Panc1 (cell line): ENCODE data around the gene CACNA1I.

Source experiments
- SIN3A ChIP-seq: IDR thresholded peaks from 2 replicates; pipeline ENCODE4 v1.6.1; 2012; ENCODE audit warnings: low read depth, mild to moderate bottlenecking, low read length, moderate library complexity, borderline replicate concordance; ENCODE audit not compliant: insufficient read depth
- TF ChIP-seq, protein P1 (sequence below): fragments of 450-650 bp; IDR thresholded peaks from 2 replicates; pipeline ENCODE4 v1.5.1; 2017; ENCODE audit warnings: mild to moderate bottlenecking
- TF ChIP-seq, protein P2 (sequence below), 2 experiments: IDR thresholded peaks; 2 replicates each; pipeline ENCODE4 v1.6.1; 2011 to 2012; ENCODE audit warnings: low read depth in 2 of 2, control low read depth in 1 of 2, low read length in 1 of 2, mild to moderate bottlenecking in 1 of 2, moderate library complexity in 1 of 2; ENCODE audit not compliant: insufficient read depth in 1 of 2

DNA sequence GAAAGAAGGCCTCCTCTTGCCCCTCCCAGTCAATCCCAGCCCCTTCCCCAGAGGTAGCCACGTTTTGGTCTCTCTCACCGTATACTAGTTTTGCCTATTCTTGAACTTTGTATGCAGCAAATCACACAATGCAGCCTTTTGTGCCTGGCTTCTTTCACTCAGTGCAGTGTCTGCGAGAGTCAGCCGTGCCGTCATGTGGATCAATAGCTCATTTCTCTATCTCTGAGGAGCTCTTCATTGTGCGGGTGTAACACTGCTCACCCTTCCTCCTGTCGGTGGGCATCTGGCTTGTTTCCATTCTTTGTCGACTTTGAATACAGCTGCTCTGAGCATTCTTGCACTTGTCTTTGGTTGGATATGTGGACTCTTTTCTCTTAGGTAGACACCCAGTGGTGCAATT, 146.5 kb downstream of the CACNA1I start:
- TF ChIP-seq, protein P1, sequence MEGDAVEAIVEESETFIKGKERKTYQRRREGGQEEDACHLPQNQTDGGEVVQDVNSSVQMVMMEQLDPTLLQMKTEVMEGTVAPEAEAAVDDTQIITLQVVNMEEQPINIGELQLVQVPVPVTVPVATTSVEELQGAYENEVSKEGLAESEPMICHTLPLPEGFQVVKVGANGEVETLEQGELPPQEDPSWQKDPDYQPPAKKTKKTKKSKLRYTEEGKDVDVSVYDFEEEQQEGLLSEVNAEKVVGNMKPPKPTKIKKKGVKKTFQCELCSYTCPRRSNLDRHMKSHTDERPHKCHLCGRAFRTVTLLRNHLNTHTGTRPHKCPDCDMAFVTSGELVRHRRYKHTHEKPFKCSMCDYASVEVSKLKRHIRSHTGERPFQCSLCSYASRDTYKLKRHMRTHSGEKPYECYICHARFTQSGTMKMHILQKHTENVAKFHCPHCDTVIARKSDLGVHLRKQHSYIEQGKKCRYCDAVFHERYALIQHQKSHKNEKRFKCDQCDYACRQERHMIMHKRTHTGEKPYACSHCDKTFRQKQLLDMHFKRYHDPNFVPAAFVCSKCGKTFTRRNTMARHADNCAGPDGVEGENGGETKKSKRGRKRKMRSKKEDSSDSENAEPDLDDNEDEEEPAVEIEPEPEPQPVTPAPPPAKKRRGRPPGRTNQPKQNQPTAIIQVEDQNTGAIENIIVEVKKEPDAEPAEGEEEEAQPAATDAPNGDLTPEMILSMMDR = no peak
- TF ChIP-seq, protein P2, sequence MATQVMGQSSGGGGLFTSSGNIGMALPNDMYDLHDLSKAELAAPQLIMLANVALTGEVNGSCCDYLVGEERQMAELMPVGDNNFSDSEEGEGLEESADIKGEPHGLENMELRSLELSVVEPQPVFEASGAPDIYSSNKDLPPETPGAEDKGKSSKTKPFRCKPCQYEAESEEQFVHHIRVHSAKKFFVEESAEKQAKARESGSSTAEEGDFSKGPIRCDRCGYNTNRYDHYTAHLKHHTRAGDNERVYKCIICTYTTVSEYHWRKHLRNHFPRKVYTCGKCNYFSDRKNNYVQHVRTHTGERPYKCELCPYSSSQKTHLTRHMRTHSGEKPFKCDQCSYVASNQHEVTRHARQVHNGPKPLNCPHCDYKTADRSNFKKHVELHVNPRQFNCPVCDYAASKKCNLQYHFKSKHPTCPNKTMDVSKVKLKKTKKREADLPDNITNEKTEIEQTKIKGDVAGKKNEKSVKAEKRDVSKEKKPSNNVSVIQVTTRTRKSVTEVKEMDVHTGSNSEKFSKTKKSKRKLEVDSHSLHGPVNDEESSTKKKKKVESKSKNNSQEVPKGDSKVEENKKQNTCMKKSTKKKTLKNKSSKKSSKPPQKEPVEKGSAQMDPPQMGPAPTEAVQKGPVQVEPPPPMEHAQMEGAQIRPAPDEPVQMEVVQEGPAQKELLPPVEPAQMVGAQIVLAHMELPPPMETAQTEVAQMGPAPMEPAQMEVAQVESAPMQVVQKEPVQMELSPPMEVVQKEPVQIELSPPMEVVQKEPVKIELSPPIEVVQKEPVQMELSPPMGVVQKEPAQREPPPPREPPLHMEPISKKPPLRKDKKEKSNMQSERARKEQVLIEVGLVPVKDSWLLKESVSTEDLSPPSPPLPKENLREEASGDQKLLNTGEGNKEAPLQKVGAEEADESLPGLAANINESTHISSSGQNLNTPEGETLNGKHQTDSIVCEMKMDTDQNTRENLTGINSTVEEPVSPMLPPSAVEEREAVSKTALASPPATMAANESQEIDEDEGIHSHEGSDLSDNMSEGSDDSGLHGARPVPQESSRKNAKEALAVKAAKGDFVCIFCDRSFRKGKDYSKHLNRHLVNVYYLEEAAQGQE (IDR thresholded peaks at IDR 0.05; ENCODE audit: insufficient read depth in 1 of 2, low read depth in 2 of 2, low read length in 1 of 2) = no peak
- no peak for TF ChIP-seq SIN3A
